Parathyroid adenoma (tissue), 2 donors: ENCODE measurements around the gene MSI2.
A peak's percentile ranks its signal among the peaks of the same experiment; 100 is the strongest.

Source experiments
- H2AFZ ChIP-seq: fragments of 300-600 bp; sonication (generic); one replicate; pipeline ENCODE4 v1.7.0; 2017; ENCODE audit warnings: antibody characterized with exemption, mild to moderate bottlenecking
- H3K27ac ChIP-seq: fragments of 300-600 bp; sonication (generic); one replicate; pipeline ENCODE4 v1.7.0; 2017
- H3K27me3 ChIP-seq: fragments of 300-600 bp; sonication (generic); one replicate; pipeline ENCODE4 v1.7.0; 2017; ENCODE audit warnings: low read length; ENCODE audit not compliant: control insufficient read depth, insufficient read depth
- H3K36me3 ChIP-seq: fragments of 300-600 bp; sonication (generic); one replicate; pipeline ENCODE4 v1.7.0; 2017; ENCODE audit warnings: low read length; ENCODE audit not compliant: control insufficient read depth, insufficient read depth
- H3K4me1 ChIP-seq: fragments of 300-600 bp; sonication (generic); one replicate; pipeline ENCODE4 v1.7.0; 2017; ENCODE audit warnings: control low read depth
- H3K4me2 ChIP-seq: fragments of 300-600 bp; sonication (generic); one replicate; pipeline ENCODE4 v1.7.0; 2017; ENCODE audit warnings: low read length
- H3K4me3 ChIP-seq: fragments of 300-600 bp; sonication (generic); one replicate; pipeline ENCODE4 v1.7.0; 2017; ENCODE audit warnings: low read depth, low read length
- H3K79me2 ChIP-seq: fragments of 300-600 bp; sonication (generic); one replicate; pipeline ENCODE4 v1.7.0; 2017; ENCODE audit warnings: control low read depth
- H3K9ac ChIP-seq: fragments of 300-600 bp; sonication (generic); one replicate; pipeline ENCODE4 v1.7.0; 2017; ENCODE audit warnings: mild to moderate bottlenecking
- H3K9me3 ChIP-seq: fragments of 300-600 bp; sonication (generic); one replicate; pipeline ENCODE4 v1.7.0; 2017; ENCODE audit warnings: low read length; ENCODE audit not compliant: control insufficient read depth
- TF ChIP-seq, protein P1 (sequence below): fragments of 300-600 bp; sonication (generic); IDR thresholded peaks from one replicate; pipeline ENCODE4 v1.7.0; 2017; ENCODE audit warnings: antibody characterized with exemption, mild to moderate bottlenecking
- donor health status: primary hyperparathyroidism.

Gene MSI2

DNA sequence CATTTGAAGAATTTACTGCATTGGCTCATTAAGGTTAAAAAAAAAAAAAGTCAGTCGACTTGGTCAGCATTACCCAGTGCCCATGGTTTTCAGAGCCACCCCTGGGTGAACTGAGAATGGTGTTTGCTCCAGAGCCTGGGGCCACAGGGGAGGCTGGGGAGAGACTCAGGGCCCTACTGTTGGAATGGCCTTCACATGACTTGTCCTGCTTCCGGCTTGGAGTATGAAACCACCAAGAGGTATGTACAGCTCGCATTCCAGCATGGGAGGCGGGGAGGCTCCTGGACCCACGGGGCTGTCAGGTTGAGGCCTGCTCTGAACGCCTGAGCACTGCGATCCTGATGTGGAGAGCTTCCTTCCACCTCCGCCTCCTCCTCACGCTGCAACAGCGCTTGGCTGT lies 36.8 kb downstream of the MSI2 start:
- Histone ChIP-seq H3K9me3 (no peaks in the 10 kb centered on the region), H3K27ac (no peak overlapping the region), H3K4me1 (peaks cover 47% of the 10 kb centered on the region), H3K4me3 (no peak overlapping the region), H3K27me3 (no peaks in the 10 kb centered on the region), H3K9ac (no peak overlapping the region), H3K4me2 (no peak overlapping the region), H2AFZ (no peak overlapping the region), H3K36me3 (no peaks in the 10 kb centered on the region), H3K79me2 (peaks cover 78% of the 10 kb centered on the region)
- TF ChIP-seq, protein P1, sequence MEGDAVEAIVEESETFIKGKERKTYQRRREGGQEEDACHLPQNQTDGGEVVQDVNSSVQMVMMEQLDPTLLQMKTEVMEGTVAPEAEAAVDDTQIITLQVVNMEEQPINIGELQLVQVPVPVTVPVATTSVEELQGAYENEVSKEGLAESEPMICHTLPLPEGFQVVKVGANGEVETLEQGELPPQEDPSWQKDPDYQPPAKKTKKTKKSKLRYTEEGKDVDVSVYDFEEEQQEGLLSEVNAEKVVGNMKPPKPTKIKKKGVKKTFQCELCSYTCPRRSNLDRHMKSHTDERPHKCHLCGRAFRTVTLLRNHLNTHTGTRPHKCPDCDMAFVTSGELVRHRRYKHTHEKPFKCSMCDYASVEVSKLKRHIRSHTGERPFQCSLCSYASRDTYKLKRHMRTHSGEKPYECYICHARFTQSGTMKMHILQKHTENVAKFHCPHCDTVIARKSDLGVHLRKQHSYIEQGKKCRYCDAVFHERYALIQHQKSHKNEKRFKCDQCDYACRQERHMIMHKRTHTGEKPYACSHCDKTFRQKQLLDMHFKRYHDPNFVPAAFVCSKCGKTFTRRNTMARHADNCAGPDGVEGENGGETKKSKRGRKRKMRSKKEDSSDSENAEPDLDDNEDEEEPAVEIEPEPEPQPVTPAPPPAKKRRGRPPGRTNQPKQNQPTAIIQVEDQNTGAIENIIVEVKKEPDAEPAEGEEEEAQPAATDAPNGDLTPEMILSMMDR = no peak

GRCh38 chr17:57294101-57294500 lies 37.8 kb downstream of the MSI2 start:
- TF ChIP-seq, protein P1 = no peak
- H3K9ac ChIP-seq = no peak overlapping the region
- no peaks in the 10 kb centered on the region for H3K36me3 ChIP-seq
- H2AFZ ChIP-seq = no peak overlapping the region
- no peak overlapping the region for H3K4me2 ChIP-seq
- peaks cover 42% of the 10 kb centered on the region for H3K4me1 ChIP-seq
- no peak overlapping the region for H3K4me3 ChIP-seq
- no peaks in the 10 kb centered on the region for H3K9me3 ChIP-seq
- H3K27me3 ChIP-seq = no peaks in the 10 kb centered on the region
- peaks cover 76% of the 10 kb centered on the region for H3K79me2 ChIP-seq
- H3K27ac ChIP-seq = no peak overlapping the region

GRCh38 chr17:57294629-57295501 lies 38.5 kb downstream of the MSI2 start:
- H3K36me3 ChIP-seq = no peaks in the 10 kb centered on the region
- no peak overlapping the region for H2AFZ ChIP-seq
- H3K27ac ChIP-seq = no peak overlapping the region
- H3K4me1 ChIP-seq = peaks cover 35% of the 10 kb centered on the region
- no peak overlapping the region for H3K9ac ChIP-seq
- no peak overlapping the region for H3K4me3 ChIP-seq
- no peaks in the 10 kb centered on the region for H3K27me3 ChIP-seq
- TF ChIP-seq, protein P1 = no peak
- H3K79me2 ChIP-seq = peaks cover 73% of the 10 kb centered on the region
- H3K9me3 ChIP-seq = no peaks in the 10 kb centered on the region
- H3K4me2 ChIP-seq = no peak overlapping the region

DNA sequence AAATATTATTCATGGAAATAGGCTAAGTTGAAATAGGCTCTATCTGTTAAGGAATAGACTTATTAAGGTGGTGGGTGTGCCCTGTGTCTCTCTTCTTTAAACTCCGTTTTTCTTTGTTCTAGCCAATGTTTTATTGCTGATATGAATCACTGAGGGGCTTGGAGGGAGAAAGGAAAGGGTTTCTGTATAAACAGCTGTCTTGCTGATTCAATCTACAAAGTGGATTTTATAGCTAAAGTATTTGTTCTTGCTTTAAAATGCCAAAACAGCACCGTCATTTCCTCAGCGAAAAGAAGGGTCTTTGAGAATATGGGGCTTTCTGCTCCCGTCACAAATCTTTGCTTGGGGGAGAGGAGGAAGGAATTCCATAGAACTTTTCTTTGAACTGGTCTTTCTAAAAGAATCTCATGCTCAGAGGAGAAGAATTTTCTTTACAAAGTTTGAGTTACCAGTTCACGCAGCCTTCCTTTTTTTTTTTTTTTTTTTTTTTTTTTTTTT lies 39.3 kb downstream of the MSI2 start:
- Histone ChIP-seq H3K9me3 (no peaks in the 10 kb centered on the region), H3K4me3 (no peak overlapping the region), H3K36me3 (no peaks in the 10 kb centered on the region), H3K9ac (no peak overlapping the region), H3K27me3 (no peaks in the 10 kb centered on the region), H3K79me2 (peaks cover 74% of the 10 kb centered on the region), H3K4me2 (no peak overlapping the region), H2AFZ (no peak overlapping the region), H3K27ac (no peak overlapping the region), H3K4me1 (peaks cover 30% of the 10 kb centered on the region)
- TF ChIP-seq, protein P1 = no peak

- H3K36me3 ChIP-seq = no peaks in the 10 kb centered on the region
- H3K9ac ChIP-seq = no peak overlapping the region
- TF ChIP-seq, protein P1 = no peak
- no peaks in the 10 kb centered on the region for H3K9me3 ChIP-seq
- peaks cover 23% of the 10 kb centered on the region for H3K4me1 ChIP-seq
- H3K79me2 ChIP-seq = peaks cover 74% of the 10 kb centered on the region
- H3K4me3 ChIP-seq = no peak overlapping the region
- no peaks in the 10 kb centered on the region for H3K27me3 ChIP-seq
- H3K27ac ChIP-seq = peak overlapping the region; percentile 11
- no peak overlapping the region for H2AFZ ChIP-seq
- H3K4me2 ChIP-seq = no peak overlapping the region
Measured at GRCh38 chr17:57296231-57296630, 39.9 kb downstream of the MSI2 start.
